ENCODE measurements around the gene ITPKA.

Gene ITPKA

GRCh38 chr15:41489641-41490040, 4.0 kb upstream of the ITPKA start:
- no peak for DNase-seq (ENCODE audit: insufficient read length, low spot score)
- FAIRE-seq = no peak

GRCh38 chr15:41490355-41490754, 3.3 kb upstream of the ITPKA start:
- no peak for DNase-seq (ENCODE audit: insufficient read length, low spot score)
- FAIRE-seq = peak; percentile 55

GRCh38 chr15:41491889-41492288, 1.8 kb upstream of the ITPKA start:
- FAIRE-seq (no peak), DNase-seq (ENCODE audit: insufficient read length, low spot score) (no peak)

GRCh38 chr15:41492597-41493204, 973 bp upstream of the ITPKA start:
- FAIRE-seq = peak; percentile 85

GRCh38 chr15:41493902-41494189, 172 bp downstream of the ITPKA start:
- DNase-seq (ENCODE audit: insufficient read length, low spot score) = no peak

More at GRCh38 chr15:41492597-41493204, 973 bp upstream of the ITPKA start:
- no peak for DNase-seq (ENCODE audit: insufficient read length, low spot score)

GRCh38 chr15:41494190-41494921, 682 bp downstream of the ITPKA start:
- DNase-seq (ENCODE audit: insufficient read length, low spot score) = no peak
- FAIRE-seq = no peak

More at GRCh38 chr15:41493902-41494189, 172 bp downstream of the ITPKA start:
- FAIRE-seq = no peak

GRCh38 chr15:41494922-41495735, 1.5 kb downstream of the ITPKA start:
- FAIRE-seq = no peak
- DNase-seq (ENCODE audit: insufficient read length, low spot score) = no peak

- FAIRE-seq = no peak
- DNase-seq (ENCODE audit: insufficient read length, low spot score) = no peak
Measured at GRCh38 chr15:41495736-41496599, 2.3 kb downstream of the ITPKA start.

GRCh38 chr15:41498657-41499056, 5.0 kb downstream of the ITPKA start:
- no peak for FAIRE-seq
- DNase-seq (ENCODE audit: insufficient read length, low spot score) = no peak

GRCh38 chr15:41499109-41499851, 5.6 kb downstream of the ITPKA start:
- FAIRE-seq = no peak

GRCh38 chr15:41501191-41501917, 7.7 kb downstream of the ITPKA start:
- FAIRE-seq = peak; percentile 79

More at GRCh38 chr15:41499109-41499851, 5.6 kb downstream of the ITPKA start:
- no peak for DNase-seq (ENCODE audit: insufficient read length, low spot score)

GRCh38 chr15:41501931-41502794, 8.5 kb downstream of the ITPKA start:
- FAIRE-seq (no peak), DNase-seq (ENCODE audit: insufficient read length, low spot score) (no peak)

More at GRCh38 chr15:41501191-41501917, 7.7 kb downstream of the ITPKA start:
- DNase-seq (ENCODE audit: insufficient read length, low spot score) = no peak

- FAIRE-seq (no peak), DNase-seq (ENCODE audit: insufficient read length, low spot score) (no peak)
Measured at GRCh38 chr15:41502795-41503668, 9.4 kb downstream of the ITPKA start.

GRCh38 chr15:41503669-41504010, 10.0 kb downstream of the ITPKA start:
- DNase-seq (ENCODE audit: insufficient read length, low spot score) = no peak
- FAIRE-seq = no peak

- no peak for FAIRE-seq
- DNase-seq (ENCODE audit: insufficient read length, low spot score) = no peak
Measured at GRCh38 chr15:41504751-41505492, 11.2 kb downstream of the ITPKA start.

- FAIRE-seq = no peak
- DNase-seq (ENCODE audit: insufficient read length, low spot score) = no peak
Measured at GRCh38 chr15:41505776-41506175, 12.1 kb downstream of the ITPKA start.

GRCh38 chr15:41506796-41507341, 13.2 kb downstream of the ITPKA start:
- no peak for FAIRE-seq
- no peak for DNase-seq (ENCODE audit: insufficient read length, low spot score)

Measured in GM19239 (cell line).